ENCODE results near the gene CWC22.
"Not testable (repeated sequence)": the region's sequence is repeated elsewhere in the genome, so short reads cannot be mapped to it uniquely, and the experiment has no call there.

CWC22 gene

DNA sequence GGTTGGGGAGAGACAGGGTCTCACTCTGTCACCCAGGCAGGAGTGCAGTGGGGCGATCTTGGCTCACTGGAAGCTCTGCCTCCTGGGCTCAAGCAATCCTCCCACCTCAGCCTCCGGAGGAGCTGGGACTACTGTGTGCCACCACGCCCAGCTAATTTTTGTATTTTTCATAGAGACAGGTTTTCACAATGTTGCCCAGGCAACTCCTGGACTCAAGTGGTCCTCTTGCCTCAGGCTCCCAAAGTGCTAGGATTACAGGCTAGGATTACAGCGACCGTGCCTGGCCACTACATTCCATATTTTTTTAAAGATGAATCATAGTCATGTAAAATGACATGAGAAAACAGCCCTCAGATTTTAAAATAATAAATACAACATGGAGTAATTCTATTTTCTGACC is 32.3 kb downstream of the CWC22 start:
- Mint-ChIP-seq H3K4me1 (no peaks in the 10 kb centered on the region), H3K9me3 (peaks cover 3% of the 10 kb centered on the region), H3K36me3 (ENCODE audit: low read depth) (peaks cover 65% of the 10 kb centered on the region), H3K27me3 (ENCODE audit: low read depth) (no peaks in the 10 kb centered on the region), H3K27ac (no peak overlapping the region), H3K4me3 (no peak overlapping the region)
- TF ChIP-seq, protein P1, sequence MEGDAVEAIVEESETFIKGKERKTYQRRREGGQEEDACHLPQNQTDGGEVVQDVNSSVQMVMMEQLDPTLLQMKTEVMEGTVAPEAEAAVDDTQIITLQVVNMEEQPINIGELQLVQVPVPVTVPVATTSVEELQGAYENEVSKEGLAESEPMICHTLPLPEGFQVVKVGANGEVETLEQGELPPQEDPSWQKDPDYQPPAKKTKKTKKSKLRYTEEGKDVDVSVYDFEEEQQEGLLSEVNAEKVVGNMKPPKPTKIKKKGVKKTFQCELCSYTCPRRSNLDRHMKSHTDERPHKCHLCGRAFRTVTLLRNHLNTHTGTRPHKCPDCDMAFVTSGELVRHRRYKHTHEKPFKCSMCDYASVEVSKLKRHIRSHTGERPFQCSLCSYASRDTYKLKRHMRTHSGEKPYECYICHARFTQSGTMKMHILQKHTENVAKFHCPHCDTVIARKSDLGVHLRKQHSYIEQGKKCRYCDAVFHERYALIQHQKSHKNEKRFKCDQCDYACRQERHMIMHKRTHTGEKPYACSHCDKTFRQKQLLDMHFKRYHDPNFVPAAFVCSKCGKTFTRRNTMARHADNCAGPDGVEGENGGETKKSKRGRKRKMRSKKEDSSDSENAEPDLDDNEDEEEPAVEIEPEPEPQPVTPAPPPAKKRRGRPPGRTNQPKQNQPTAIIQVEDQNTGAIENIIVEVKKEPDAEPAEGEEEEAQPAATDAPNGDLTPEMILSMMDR (IDR thresholded peaks at IDR 0.05; ENCODE audit: unreplicated experiment in 3 of 3): no peak

DNA sequence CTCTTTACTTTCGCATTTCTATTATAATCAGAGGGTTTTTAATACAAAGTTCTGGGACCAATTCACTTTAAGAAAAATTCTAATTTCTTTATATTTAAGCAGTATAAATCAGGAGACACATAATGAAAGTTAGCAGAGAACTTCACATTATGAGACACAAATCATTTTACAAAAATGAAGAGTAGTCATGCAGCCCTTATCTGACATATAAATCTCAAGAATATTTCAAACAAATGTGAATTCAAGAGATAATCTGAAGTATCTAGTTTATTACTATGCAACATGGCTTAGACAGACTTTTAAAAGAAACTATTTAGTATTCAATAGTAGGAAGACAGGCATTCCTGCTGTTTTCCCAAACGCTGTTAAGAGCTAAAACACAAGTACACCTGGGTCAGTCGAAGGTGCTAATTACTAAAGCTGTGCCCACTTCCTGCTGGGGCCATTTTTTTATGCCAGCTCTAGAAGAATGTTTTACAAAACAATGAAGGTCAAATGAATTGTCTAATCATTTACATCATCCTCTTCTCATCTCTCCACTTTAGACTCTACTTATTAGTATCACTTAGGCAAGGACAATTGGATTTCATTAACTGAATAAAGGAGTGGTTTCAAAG is 40.2 kb downstream of the CWC22 start:
- Mint-ChIP-seq H3K36me3 (ENCODE audit: low read depth) (peaks cover 60% of the 10 kb centered on the region), H3K4me1 (no peaks in the 10 kb centered on the region), H3K4me3 (no peak overlapping the region), H3K9me3 (no peaks in the 10 kb centered on the region), H3K27me3 (ENCODE audit: low read depth) (no peaks in the 10 kb centered on the region), H3K27ac (no peak overlapping the region)
- TF ChIP-seq, protein P1 (IDR thresholded peaks at IDR 0.05; ENCODE audit: unreplicated experiment in 3 of 3): no peak

DNA sequence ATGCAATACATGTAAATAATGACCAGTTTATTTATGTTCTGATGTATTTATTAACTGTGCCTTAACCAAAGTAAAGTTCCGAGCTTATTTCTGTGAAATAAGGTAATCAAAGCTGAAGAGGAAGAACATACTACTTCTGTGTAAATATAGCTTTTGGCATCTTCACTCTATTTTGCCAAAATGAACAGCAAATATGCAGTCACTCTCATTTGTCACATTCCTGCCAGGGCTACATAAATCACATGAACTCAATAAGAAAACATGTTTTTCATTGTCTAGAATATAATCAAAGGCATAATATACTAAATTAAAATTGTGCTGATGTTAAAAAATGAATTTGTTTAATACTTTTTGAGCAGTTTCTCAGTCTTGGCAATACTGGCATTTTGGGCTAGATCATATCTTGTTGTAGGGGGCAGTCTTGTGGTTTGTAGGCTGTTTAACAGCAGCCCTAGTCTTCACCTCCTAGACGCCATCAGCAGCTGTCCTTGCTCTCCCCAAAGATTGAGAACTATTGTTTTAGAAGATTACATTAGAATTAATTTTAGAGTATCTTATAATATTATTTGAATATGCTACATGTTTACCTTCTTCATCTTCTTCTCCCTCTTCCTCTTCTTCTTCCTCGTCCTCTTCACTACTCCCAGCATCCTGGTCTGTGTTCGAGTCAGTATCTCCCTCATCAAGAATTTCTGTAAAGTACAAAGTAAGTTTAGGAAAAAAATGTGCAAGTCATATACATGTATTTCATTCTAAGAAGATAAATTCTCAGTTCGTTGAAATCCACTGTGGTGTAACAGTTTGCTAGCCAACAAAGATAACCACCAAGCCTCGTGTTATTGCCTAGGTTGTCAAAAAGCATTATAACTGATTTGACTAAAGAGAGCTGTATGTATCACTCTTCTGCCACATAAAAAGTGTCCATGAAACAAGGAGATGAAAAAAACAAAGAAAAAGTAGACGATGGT is 41.5 kb downstream of the CWC22 start:
- no peaks in the 10 kb centered on the region for H3K4me1 Mint-ChIP-seq
- TF ChIP-seq, protein P1 (IDR thresholded peaks at IDR 0.05; ENCODE audit: unreplicated experiment in 3 of 3): no peak
- H3K4me3 Mint-ChIP-seq: no peak overlapping the region
- H3K36me3 Mint-ChIP-seq (ENCODE audit: low read depth): peaks cover 59% of the 10 kb centered on the region
- H3K27ac Mint-ChIP-seq: no peak overlapping the region
- H3K9me3 Mint-ChIP-seq: no peaks in the 10 kb centered on the region
- no peaks in the 10 kb centered on the region for H3K27me3 Mint-ChIP-seq (ENCODE audit: low read depth)

DNA sequence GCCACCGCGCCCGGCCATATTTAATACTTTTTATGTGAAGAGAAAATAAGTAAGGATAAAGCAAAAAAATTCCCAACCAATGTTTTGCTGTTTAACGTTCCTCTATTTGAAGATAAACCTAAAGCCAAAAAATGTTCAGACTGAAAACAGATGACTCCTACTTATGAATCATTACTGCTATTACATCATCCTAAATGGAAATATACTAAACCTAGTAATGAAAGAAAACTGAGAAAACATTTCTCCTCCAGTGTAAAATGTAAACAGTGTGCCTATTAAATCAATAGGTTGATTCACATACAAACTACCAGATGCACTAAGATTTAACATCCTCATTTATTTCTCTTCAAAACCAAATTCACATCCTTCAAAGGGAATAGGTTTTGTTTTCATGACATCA is 43.5 kb downstream of the CWC22 start:
- Mint-ChIP-seq H3K9me3 (no peaks in the 10 kb centered on the region), H3K4me3 (no peak overlapping the region), H3K4me1 (no peaks in the 10 kb centered on the region), H3K36me3 (ENCODE audit: low read depth) (peaks cover 45% of the 10 kb centered on the region), H3K27ac (no peak overlapping the region), H3K27me3 (ENCODE audit: low read depth) (no peaks in the 10 kb centered on the region)
- TF ChIP-seq, protein P1 (IDR thresholded peaks at IDR 0.05; ENCODE audit: unreplicated experiment in 3 of 3): no peak

DNA sequence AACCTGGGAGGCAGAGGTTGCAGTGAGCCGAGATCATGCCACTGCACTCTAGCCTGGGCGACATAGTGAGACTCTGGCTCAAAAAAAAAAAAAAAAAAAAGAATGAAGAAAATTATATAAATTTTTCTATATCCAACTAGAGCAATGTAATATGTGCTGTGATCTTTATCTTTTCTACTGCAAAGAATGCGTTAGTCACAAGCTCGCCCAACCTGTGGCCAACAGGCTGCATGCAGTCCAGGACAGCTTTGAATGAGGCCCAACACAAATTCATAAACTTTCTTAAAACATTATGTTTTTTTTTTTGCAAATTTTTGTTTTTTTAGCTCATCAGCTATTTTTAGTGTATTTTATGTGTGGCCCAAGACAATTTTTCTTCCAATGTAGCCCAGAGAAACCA is 48.8 kb downstream of the CWC22 start:
- not testable (repeated sequence) for H3K27ac Mint-ChIP-seq; H3K4me1 Mint-ChIP-seq; H3K4me3 Mint-ChIP-seq; H3K9me3 Mint-ChIP-seq; H3K27me3 Mint-ChIP-seq (ENCODE audit: low read depth)
- peaks cover 22% of the 10 kb centered on the region for H3K36me3 Mint-ChIP-seq (ENCODE audit: low read depth)

DNA sequence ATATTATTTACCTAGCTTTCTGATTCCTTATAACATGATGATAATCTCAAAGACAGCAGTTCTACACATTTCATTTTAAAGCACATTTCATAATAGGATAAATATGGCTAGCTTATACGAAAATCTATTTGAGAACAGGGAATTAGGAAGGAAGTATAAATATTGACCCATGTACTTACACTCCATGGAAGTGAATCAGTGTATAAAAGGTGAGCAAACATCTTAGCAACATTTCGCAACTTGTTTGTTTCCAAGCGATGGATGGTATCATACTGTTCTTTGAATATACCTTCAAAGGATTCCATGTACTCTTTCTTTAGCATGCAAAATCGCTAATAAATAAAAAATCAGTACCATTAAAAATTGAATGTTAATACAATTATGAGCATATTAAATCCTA is 53.1 kb downstream of the CWC22 start:
- no peaks in the 10 kb centered on the region for H3K4me1 Mint-ChIP-seq
- no peaks in the 10 kb centered on the region for H3K9me3 Mint-ChIP-seq
- no peak overlapping the region for H3K27ac Mint-ChIP-seq
- peaks cover 46% of the 10 kb centered on the region for H3K36me3 Mint-ChIP-seq (ENCODE audit: low read depth)
- TF ChIP-seq, protein P1 (IDR thresholded peaks at IDR 0.05; ENCODE audit: unreplicated experiment in 3 of 3): no peak
- H3K4me3 Mint-ChIP-seq: no peak overlapping the region
- H3K27me3 Mint-ChIP-seq (ENCODE audit: low read depth): no peaks in the 10 kb centered on the region
